Measurements from ENCODE around the gene MACROH2A1.

Gene MACROH2A1

GRCh38 chr5:135398855-135399793 lies at the start of gene MACROH2A1:
Gene MACROH2A1 (minus strand): TSS chr5:135399231. CDS start chr5:135389093, 10,138 bp downstream.
- DNase-seq: peak; percentile 80

GRCh38 chr5:135448071-135448739 lies 49.2 kb upstream of the MACROH2A1 start:
- DNase-seq: no peak

- no peak for DNase-seq
Measured at GRCh38 chr5:135447298-135447929, 48.4 kb upstream of the MACROH2A1 start, which contains the start of gene DCANP1. Gene DCANP1 (minus strand): TSS chr5:135447348. CDS start chr5:135447108, 240 bp downstream.

GRCh38 chr5:135446615-135447014 lies 47.6 kb upstream of the MACROH2A1 start:
- DNase-seq: no peak

GRCh38 chr5:135446206-135446605 lies 47.2 kb upstream of the MACROH2A1 start:
- DNase-seq: no peak

- no peak for DNase-seq
Measured at GRCh38 chr5:135445306-135445985, 46.4 kb upstream of the MACROH2A1 start.

GRCh38 chr5:135444881-135445280 lies 45.9 kb upstream of the MACROH2A1 start:
- no peak for DNase-seq

- DNase-seq: no peak
Measured at GRCh38 chr5:135444360-135444759, 45.3 kb upstream of the MACROH2A1 start.

- DNase-seq: no peak
Measured at GRCh38 chr5:135443161-135443960, 44.3 kb upstream of the MACROH2A1 start.

GRCh38 chr5:135442431-135443160 lies 43.6 kb upstream of the MACROH2A1 start:
- DNase-seq: no peak

GRCh38 chr5:135441919-135442318 lies 42.9 kb upstream of the MACROH2A1 start:
- no peak for DNase-seq

- no peak for DNase-seq
Measured at GRCh38 chr5:135441350-135441831, 42.4 kb upstream of the MACROH2A1 start.

GRCh38 chr5:135440916-135441315 lies 41.9 kb upstream of the MACROH2A1 start:
- DNase-seq: no peak

- DNase-seq: no peak
Measured at GRCh38 chr5:135439231-135440205, 40.5 kb upstream of the MACROH2A1 start.

- DNase-seq: no peak
Measured at GRCh38 chr5:135438636-135439221, 39.7 kb upstream of the MACROH2A1 start.

- no peak for DNase-seq
Measured at GRCh38 chr5:135437796-135438560, 38.9 kb upstream of the MACROH2A1 start.

GRCh38 chr5:135437422-135437795 lies 38.4 kb upstream of the MACROH2A1 start:
- no peak for DNase-seq

- DNase-seq: no peak
Measured at GRCh38 chr5:135436951-135437418, 38.0 kb upstream of the MACROH2A1 start.
